Measurements from ENCODE around the gene ARHGAP20. TPM values are rescaled to one million over a fixed set of nuclear protein-coding genes. Genes with fewer than 3 reads are reported as not detected.
A peak's percentile ranks its signal among the peaks of the same experiment; 100 is the strongest.

The ARHGAP20 gene
- total RNA-seq, 6 experiments from 2014 or later: 0.52 to 1.2 (median 0.92) TPM

DNA sequence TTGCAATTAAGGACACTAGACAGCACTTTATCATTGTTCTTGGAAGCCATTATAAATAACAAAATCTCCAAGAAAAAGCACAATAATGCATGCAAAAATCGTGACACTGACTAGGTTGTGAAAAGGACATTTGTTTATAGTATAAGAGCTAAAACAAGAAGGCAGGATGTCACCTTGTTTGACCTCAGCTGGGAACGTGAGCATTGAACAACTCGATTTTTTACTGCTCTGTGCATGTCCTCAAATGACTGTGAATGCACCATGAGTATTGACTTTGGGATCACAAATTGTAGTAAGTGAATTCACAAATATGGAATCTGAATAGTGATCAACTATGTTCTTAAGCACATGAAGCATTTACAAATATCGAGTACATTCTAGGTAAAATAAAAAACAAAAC, 35.3 kb upstream of the ARHGAP20 start:
- Mint-ChIP-seq H3K4me1 (ENCODE audit: low read depth) (no peaks in the 10 kb centered on the region), H3K4me3 (no peak overlapping the region), H3K27me3 (ENCODE audit: insufficient read depth) (no peaks in the 10 kb centered on the region; the same call in 1 of the 2 replicates), H3K27ac (no peak overlapping the region), H3K9me3 (peaks cover 5% of the 10 kb centered on the region; the same call in 1 of the 2 replicates), H3K36me3 (ENCODE audit: low read depth) (no peaks in the 10 kb centered on the region)
- DNase-seq: no peak
- TF ChIP-seq CTCF (IDR thresholded peaks at IDR 0.05): no peak

- H3K4me1 Mint-ChIP-seq (ENCODE audit: low read depth): no peaks in the 10 kb centered on the region
- no peak overlapping the region for H3K4me3 Mint-ChIP-seq
- H3K9me3 Mint-ChIP-seq: no peaks in the 10 kb centered on the region
- H3K36me3 Mint-ChIP-seq (ENCODE audit: low read depth): no peaks in the 10 kb centered on the region
- TF ChIP-seq CTCF (IDR thresholded peaks at IDR 0.05): peak; percentile 8; the same call in 1 of the 2 replicates
- H3K27me3 Mint-ChIP-seq (ENCODE audit: insufficient read depth): peaks cover 2% of the 10 kb centered on the region
- no peak for DNase-seq
- H3K27ac Mint-ChIP-seq: no peak overlapping the region
These were observed 26.4 kb upstream of the ARHGAP20 start for GRCh38 chr11:110738641-110739040.

DNA sequence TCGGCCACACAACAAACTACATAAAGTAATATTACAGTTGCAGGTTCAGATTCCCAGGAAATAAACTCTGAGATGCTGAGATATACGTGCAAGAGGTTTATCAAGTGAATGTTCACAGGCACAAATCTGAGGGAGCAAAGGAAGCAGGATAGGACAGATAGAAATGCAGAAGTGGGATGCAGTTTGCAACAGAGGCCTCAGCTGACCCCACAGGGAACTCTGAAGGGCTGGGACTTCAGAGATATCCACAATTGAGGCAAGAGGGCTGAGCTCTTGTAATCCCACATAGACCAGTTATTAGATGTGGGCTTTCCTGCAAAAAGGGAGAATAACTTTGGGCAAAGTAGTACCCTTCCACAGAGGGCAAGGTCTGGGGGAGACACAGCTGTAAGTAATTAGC, 25.4 kb upstream of the ARHGAP20 start:
- Mint-ChIP-seq H3K27me3 (ENCODE audit: insufficient read depth) (peaks cover 2% of the 10 kb centered on the region), H3K4me1 (ENCODE audit: low read depth) (no peaks in the 10 kb centered on the region)

DNA sequence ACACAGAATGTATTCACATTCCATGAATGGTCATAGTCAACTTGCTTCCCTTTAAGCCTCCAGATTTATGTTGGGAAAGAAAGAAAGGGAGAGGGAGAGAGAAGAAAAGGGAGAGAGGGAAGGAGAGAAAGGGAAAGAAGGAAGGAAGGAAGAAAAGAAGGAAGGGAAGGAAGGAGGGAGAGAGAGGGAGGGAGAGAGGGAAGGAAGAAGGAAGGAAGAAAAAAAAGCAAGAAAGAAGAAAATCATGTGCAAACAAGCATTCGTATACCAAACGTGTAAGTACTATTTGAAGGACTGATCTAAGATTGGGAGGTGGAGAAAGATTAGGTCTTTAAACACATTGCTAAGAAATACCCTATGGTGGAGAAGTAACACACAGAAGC, 23.9 kb upstream of the ARHGAP20 start:
- H3K27me3 Mint-ChIP-seq (ENCODE audit: insufficient read depth): peaks cover 2% of the 10 kb centered on the region; the same call in 1 of the 2 replicates

More for the DNA sequence above, 25.4 kb upstream of the ARHGAP20 start:
- H3K27ac Mint-ChIP-seq: no peak overlapping the region
- no peaks in the 10 kb centered on the region for H3K9me3 Mint-ChIP-seq
- no peak for DNase-seq
- no peak for TF ChIP-seq CTCF (IDR thresholded peaks at IDR 0.05)
- H3K4me3 Mint-ChIP-seq: no peak overlapping the region
- H3K36me3 Mint-ChIP-seq (ENCODE audit: low read depth): no peaks in the 10 kb centered on the region

GRCh38 chr11:110735455-110736170, 23.4 kb upstream of the ARHGAP20 start:
- TF ChIP-seq CTCF (IDR thresholded peaks at IDR 0.05): no peak
- H3K36me3 Mint-ChIP-seq (ENCODE audit: low read depth): no peaks in the 10 kb centered on the region
- H3K9me3 Mint-ChIP-seq: no peaks in the 10 kb centered on the region
- H3K27me3 Mint-ChIP-seq (ENCODE audit: insufficient read depth): peaks cover 2% of the 10 kb centered on the region; the same call in 1 of the 2 replicates
- no peak overlapping the region for H3K4me3 Mint-ChIP-seq
- no peak overlapping the region for H3K27ac Mint-ChIP-seq
- DNase-seq: no peak
- no peaks in the 10 kb centered on the region for H3K4me1 Mint-ChIP-seq (ENCODE audit: low read depth)

More for the DNA sequence above, 23.9 kb upstream of the ARHGAP20 start:
- Mint-ChIP-seq H3K9me3 (no peaks in the 10 kb centered on the region), H3K36me3 (ENCODE audit: low read depth) (no peaks in the 10 kb centered on the region), H3K4me1 (ENCODE audit: low read depth) (no peaks in the 10 kb centered on the region), H3K4me3 (no peak overlapping the region), H3K27ac (no peak overlapping the region)
- DNase-seq: no peak
- TF ChIP-seq CTCF (IDR thresholded peaks at IDR 0.05): no peak
